Measurements from ENCODE around the gene ESM1.

ESM1 gene

DNA sequence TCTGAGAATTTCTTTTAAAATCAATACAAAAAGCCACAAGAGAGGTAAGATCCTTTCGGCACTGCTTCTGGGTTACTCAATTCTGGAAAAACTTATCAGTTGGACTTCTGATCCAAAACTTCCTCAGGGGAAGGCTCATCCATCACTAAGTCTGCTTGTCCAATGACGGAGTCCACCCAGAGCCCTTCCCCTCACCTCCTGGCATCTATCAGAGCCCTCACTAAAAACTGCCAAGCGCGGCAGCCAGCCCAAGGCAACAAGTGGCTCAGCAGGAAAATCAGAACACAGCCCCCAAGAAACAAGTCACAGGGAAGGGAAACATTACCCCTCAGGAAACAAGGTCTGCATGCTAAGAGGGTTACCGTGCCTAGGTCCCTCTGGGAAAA is 869 bp upstream of the ESM1 start:
- no peak overlapping the region for H3K4me3 ChIP-seq (ENCODE audit: low read depth, low read length)

DNA sequence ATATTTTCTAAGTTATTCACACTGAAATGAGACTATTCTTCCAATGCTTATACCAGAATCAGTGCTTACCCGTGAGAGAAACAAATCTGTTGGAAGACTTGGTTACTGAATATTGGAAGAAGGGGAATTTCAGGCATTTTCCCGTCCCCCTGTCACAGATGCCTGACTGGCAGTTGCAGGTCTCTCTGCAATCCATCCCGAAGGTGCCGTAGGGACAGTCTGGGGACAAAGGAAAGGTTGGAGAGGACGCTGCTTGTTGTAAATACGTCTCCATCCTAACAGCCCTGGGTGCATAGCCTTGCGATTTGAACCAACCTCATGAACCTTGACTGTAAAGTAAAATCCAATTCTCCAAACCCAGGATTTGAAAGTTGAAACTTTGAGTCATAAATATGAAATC is 3.5 kb downstream of the ESM1 start:
- H3K4me3 ChIP-seq (ENCODE audit: low read depth, low read length) = no peak overlapping the region

DNA sequence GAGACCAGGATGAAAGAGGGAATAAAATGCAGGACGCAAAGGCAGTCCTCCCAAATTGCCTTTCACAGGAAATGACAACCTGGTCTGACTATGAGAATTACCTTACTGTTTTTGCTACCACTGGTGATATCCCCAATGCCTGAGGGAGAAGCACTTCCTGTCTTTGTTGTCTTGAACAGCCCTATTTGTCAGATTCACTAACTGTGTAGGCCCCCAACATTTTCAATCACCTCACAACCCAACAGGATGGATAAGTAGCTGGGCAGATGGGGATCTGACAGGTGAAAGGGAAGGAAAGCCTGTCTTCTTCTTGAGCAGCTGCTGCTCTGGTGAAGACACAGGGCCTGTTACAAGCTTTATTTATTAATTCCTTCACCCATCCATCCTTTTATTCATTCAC is 9.7 kb downstream of the ESM1 start:
- no peak overlapping the region for H3K4me3 ChIP-seq (ENCODE audit: low read depth, low read length)

DNA sequence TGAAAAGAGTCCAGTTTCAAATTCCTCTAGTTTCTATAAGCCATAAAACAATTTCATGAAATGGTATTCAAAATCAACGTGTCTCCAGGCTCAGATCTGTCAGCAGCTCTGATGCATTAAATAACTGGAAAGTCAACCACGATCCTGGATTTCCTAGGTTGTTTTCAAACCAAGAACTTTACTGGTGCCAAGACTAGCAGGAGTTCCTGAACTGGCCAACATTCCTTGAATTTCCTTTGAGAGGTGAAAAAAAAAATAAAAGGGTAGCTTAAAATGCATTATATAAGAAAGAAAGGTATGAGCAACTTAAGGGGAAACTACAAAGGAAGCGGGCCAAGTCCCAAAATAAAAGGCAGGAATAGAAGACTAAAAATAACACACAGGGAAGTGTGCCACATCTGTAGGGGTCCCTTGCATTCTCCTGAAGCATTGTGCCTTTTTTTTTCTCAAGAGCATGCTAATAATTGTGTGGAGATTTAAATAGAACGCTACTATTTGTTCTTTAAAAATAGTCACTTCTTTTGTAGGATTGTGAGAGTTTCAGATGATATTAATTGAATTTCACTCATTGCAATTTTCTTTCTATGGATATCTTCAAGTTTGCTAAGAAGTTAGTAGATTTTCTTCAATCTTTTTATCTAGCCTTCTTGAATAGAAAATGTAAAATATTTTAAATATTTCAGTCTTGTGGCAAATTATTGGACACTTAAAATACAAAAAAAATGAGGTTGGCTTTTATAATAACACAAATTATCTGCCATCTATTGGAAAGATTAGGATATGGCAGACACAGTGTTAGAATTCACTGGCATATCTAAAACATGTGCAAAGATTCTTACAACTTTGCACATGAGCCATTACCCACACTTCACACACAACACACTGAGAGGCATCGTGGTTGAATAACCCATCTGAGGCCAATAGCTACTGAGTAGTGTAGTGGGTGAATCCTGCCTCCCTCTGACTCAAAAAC is 15.3 kb downstream of the ESM1 start:
- H3K4me3 ChIP-seq (ENCODE audit: low read depth, low read length) = no peak overlapping the region

DNA sequence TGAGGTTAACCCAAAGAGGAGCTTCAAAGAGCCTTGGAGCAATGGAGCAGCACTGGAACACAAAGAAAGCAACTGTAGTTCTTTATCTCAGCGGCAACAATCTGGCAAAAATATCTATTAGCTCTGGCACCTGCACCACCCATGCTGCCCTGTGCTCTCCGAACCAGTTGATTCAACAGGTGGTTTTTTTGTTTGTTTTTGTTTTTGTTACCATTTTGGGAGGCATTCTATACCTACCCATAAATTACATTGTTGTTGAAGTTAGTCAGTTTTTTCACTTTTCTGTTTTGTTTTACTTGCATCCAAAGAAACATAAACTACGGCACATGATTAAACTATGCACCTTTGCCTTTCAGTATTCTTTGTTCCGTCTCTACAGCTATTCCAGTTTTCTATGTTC is 16.2 kb downstream of the ESM1 start:
- H3K4me3 ChIP-seq (ENCODE audit: low read depth, low read length) = no peak overlapping the region

DNA sequence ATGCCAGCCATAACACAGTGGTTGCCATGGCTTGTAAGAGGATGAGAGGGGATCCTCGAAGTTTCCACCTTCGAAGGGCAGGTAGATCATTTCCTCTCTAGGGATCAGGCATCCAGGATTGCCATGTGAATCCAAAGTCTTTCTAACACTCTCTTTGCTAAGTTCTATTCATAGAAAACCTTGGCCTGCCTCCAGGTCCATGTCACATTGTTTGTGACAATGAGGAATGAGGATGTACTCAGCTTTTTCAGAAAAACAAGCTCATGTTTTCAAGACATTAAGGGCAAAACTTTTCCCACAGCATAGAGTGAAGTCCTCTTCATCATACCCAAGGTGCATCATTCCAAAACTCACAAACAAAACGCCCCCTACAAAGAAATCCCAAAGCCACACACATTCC is 19.6 kb downstream of the ESM1 start:
- H3K4me3 ChIP-seq (ENCODE audit: low read depth, low read length) = no peak overlapping the region

DNA sequence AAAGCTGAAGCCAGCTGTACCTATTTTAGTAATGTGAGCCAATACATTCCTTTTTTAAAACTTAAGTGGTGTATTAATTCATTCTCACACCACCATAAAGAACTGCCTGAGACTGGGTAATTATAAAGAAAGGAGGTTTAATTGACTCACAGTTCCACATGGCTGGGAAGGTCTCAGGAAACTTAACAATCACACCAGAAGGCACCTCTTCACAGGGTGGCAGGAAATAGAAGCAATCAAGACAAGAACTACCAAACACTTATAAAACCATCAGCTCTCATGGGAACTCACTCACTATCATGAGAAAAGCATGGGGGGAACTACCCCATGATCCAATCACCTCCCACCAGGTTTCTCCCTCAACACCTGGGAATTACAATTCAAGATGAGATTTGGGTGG is 21.0 kb downstream of the ESM1 start:
- no peak overlapping the region for H3K4me3 ChIP-seq (ENCODE audit: low read depth, low read length)

DNA sequence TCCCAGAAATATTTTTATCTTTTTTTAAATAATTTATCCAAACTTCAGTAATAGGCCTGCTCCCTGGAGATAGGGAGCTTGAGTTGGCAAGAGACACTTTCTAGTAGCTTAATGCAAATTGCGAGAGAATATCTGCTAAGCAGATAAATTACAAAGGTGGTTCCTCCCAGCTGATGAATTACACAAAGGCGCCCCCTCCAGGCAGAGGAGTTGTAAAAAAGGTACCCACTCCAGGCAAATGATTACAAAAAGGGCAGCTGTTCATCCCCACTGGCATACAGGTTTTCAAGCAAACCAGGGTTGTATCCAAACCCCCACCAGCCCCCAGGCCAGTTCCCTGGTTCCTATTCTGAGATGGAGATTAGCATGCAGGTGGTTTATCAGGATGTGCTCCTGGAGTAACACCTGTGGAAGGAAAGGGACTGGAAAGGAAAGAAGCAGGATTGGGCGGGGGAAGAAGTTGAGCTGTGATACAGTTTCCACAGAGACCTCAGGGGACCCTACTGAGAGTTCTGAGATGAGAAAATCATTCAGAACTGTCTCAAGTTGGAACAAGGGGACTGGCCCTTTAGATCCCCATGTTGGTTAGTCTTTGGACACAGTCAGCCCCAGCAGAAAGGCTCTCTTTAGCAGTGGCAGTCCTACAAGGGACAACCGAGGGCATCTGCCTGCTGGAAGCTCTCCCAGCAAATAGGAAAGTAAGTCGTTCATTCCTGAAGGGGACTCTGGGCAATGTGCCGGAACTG is 25.5 kb downstream of the ESM1 start:
- H3K4me3 ChIP-seq (ENCODE audit: low read depth, low read length) = no peak overlapping the region

DNA sequence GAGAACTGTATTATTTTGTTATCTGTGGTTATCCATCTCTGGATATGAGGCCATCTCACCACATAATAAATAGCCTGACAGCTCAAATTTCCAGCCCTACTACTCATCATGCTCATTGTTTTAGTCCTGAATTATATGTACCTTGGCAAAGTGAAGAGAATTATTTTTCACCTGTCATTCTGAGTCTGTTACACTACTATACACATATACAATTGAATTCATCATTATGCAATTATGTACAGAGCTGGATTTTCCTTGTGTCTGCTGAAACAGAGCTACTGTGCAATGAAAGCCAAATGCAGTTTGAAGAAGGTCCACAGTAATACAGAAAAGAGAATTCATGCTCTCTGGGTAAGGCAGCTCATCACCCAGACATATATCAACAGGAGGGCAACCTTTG is 28.5 kb downstream of the ESM1 start:
- no peak overlapping the region for H3K4me3 ChIP-seq (ENCODE audit: low read depth, low read length)

DNA sequence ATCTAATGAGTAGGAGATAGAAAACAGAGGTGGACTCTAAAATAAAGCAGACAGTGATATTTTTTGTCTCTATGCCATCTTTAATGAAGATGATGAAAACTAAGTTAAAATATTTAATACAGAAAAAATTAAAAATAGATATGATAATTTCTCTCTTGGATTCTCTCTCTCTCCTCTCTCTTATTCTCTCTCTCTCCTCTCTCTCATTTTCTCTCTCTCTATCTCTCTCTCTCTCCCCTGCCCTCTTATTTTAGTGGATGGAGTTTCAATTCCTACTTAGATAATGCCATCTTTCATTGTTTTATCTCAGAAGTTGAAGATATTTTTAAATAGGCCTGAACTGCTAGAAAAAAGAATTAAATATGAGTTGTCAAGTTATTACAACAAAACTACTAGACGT is 38.2 kb downstream of the ESM1 start:
- H3K4me3 ChIP-seq (ENCODE audit: low read depth, low read length) = no peak overlapping the region

DNA sequence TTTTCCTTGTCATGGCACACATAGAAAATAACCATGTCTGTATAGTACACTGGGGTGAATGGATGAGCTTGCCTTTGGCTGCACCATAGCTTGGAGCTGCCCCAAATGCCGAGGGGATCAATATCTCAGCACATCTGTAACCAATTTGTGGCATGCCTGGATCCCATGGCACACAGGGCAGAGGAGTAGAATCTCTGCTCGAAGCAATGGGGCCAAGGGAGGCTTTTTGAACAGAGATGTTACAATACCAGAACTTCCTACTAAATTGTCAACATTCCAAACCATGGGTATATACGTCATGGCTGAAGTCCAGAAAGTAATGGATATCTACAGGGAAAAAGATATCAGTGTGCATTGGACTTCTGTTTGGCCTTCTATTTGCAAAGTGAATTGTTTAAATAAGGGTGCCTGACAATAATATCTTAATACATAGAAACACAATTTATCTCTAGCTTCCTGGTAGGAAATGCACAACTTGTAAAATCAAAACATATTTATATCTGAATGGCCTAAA is 39.0 kb downstream of the ESM1 start:
- H3K4me3 ChIP-seq (ENCODE audit: low read depth, low read length) = no peak overlapping the region

DNA sequence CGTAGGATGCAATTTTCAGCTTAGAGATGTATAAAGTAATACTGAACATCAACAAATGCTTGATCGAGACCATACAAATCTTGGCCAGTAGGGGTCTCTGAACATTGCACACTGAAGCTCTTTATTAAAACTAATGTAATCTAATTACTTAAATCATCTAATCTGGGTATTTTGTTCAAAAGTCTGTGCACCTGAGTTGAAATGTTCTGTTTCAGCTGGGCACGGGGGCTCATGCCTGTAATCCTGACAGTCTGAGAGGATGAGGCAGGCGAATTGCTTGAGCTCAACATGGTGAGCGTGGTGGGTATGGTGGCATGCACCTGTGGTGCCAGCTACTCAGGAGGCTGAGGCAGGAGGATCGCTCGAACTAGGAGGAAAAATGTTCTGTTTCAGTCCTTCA is 41.0 kb downstream of the ESM1 start:
- no peak overlapping the region for H3K4me3 ChIP-seq (ENCODE audit: low read depth, low read length)

DNA sequence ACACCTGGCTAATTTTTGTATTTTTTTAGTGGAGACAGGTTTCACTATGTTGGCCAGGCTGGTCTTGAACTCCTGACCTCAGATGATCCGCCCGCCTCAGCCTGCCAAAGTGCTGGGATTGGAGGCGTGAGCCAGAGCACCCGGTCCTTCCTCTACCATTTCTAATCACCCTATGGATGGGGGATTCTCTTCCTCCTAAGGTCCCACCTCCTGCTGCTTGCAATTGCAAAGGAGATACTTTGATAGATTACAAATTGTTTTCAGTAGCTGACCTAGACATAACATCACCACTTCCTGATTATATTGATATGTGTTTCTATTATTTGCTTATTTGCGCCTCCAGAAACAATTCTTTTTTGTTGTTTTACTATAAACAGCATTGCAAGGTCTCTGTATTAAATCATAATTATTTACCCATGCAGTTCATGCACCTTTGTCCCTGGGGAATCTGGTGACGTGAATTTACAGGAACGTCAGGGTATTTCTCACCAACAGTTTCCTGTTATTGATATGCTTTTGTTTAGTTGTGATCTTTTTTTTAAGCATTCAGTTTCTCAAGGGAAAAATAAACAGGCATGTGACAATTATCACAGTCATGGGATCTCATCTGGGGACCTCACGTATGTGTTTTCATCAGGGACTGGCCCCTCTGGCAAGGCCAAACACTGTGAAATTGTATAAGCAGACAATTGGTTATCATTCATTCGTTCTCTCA is 43.2 kb downstream of the ESM1 start:
- H3K4me3 ChIP-seq (ENCODE audit: low read depth, low read length) = no peak overlapping the region

DNA sequence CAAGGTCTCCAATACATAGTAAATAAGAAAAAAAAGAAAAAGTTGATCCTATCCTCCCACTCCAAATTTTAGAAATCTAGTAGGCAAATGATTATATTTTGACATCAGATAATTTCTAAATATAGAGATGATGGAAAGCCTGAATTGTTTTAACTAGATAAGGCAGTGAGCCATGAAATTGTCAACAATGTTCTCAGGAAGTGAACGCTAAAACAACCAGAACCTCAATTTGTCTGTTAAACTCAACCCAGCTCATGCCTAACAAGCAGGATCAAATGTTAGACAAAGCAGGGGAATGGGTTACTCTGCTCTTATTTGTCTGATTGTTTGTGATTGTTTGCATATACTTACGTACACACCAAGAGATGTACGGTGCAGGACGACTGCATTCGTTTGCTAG is 49.2 kb downstream of the ESM1 start:
- no peak overlapping the region for H3K4me3 ChIP-seq (ENCODE audit: low read depth, low read length)

DNA sequence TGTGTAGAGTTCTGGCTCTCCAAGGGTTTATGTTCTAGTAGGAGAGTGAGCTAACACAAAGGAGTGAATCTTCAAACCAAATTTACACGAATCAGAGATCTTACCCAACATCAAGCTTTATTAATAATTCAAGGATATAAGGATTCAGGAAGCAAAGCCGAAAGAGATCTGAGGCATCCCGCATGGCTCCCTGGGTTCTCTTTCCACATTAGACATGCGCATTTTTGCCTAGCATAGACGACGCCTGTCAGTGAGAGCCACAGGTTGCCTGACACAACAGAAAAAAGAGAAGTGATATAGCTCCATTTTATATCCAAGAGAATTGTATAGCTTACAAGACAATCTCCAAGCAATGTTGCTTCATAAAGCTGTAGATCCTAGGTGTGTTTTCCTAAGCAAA is 52.6 kb downstream of the ESM1 start:
- H3K4me3 ChIP-seq (ENCODE audit: low read depth, low read length) = no peak overlapping the region

DNA sequence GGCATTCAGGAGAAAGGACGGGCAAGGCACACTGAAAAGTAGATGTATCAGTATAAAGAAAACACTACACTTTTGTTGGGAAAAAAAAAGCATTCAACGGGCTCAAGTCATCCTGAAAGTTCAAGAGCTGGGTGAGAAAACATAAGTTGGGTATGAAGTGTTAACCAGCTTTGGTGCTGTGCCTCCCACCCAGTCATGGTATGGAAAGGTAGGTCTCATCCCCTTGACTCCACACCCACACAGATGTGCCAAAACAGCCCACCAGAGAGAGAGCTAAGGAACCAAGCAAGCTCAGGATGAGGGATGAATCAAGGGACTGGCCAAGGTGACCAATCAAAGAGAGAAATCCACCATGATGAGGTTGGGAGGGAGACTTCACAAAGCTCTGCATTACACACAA is 54.7 kb downstream of the ESM1 start:
- H3K4me3 ChIP-seq (ENCODE audit: low read depth, low read length) = no peak overlapping the region

Measured in iPS-11a (cell line).